Chondrocyte (in vitro differentiated cells): Measurements from ENCODE around the gene MMP2. TPM values are rescaled to one million over a fixed set of nuclear protein-coding genes. Genes with fewer than 3 reads are reported as not detected.

ENCODE experiments used
- DNase-seq: peaks from one replicate; pipeline ENCODE4 v3.0.0; 2021; ENCODE audit warnings: mixed read lengths, low spot score
- H3K27ac Mint-ChIP-seq: one replicate; pipeline ENCODE4 v1.8.0; 2021; ENCODE audit warnings: mild to moderate bottlenecking, moderate library complexity, mixed read lengths; ENCODE audit not compliant: unreplicated experiment
- H3K27me3 Mint-ChIP-seq: 2 replicates; pipeline ENCODE4 v1.8.0; 2021; ENCODE audit warnings: low read depth, mixed read lengths
- H3K36me3 Mint-ChIP-seq: 2 replicates; pipeline ENCODE4 v1.8.0; 2021; ENCODE audit warnings: low read depth, mixed read lengths
- H3K4me1 Mint-ChIP-seq: 2 replicates; pipeline ENCODE4 v1.8.0; 2021; ENCODE audit warnings: low read depth, mild to moderate bottlenecking, mixed read lengths
- H3K4me3 Mint-ChIP-seq: one replicate; pipeline ENCODE4 v1.8.0; 2021; ENCODE audit warnings: mild to moderate bottlenecking, moderate library complexity, mixed read lengths; ENCODE audit not compliant: unreplicated experiment
- H3K9me3 Mint-ChIP-seq: 2 replicates; pipeline ENCODE4 v1.8.0; 2021; ENCODE audit warnings: low read depth, mixed read lengths
- CTCF ChIP-seq: fragments of 200-600 bp; sonication (generic); IDR thresholded peaks from 2 replicates; pipeline ENCODE4 v1.5.0; 2021; ENCODE audit warnings: antibody characterized with exemption, mild to moderate bottlenecking, moderate library complexity
- total RNA-seq: library from RNA; stranded (reverse); gene quantifications from 3 replicates; pipeline ENCODE4 v1.2.1, GENCODE V29; 2021

Gene MMP2
- total RNA-seq, 1 donor from 2014 or later, result 227 TPM

GRCh38 chr16:55444754-55445485, 34.1 kb upstream of the MMP2 start:
- no peaks in the 10 kb centered on the region for H3K9me3 Mint-ChIP-seq
- H3K4me3 Mint-ChIP-seq, result no peak overlapping the region
- H3K27me3 Mint-ChIP-seq, result peaks cover 18% of the 10 kb centered on the region
- no peak for DNase-seq
- no peaks in the 10 kb centered on the region for H3K36me3 Mint-ChIP-seq
- H3K27ac Mint-ChIP-seq, result no peak overlapping the region
- no peak for TF ChIP-seq CTCF
- no peaks in the 10 kb centered on the region for H3K4me1 Mint-ChIP-seq

DNA sequence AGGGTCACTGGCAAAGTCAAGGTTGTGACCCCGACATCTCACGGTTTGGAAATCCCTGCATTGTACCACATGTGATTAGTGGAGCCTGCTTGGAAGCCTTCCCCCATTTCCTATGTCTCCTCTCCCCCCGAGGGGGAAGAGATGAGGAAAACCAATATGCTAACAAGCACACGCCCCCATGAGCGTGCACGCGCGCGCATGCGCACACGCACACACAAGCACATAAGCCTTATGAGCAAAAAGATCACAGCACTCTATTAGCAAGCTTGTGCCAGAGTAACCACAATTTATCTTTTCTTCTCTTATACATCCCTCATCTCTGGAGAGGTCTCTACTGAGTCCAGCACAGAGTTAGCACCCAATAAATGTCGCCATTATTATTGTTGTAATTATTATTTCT, 31.8 kb upstream of the MMP2 start:
- Mint-ChIP-seq H3K4me1 (no peaks in the 10 kb centered on the region), H3K36me3 (no peaks in the 10 kb centered on the region), H3K4me3 (no peak overlapping the region), H3K9me3 (peaks cover 3% of the 10 kb centered on the region), H3K27me3 (peaks cover 7% of the 10 kb centered on the region), H3K27ac (no peak overlapping the region)
- no peak for DNase-seq
- no peak for TF ChIP-seq CTCF

GRCh38 chr16:55452996-55453395, 26.0 kb upstream of the MMP2 start:
- Mint-ChIP-seq H3K9me3 (peaks cover 7% of the 10 kb centered on the region), H3K36me3 (peaks cover 1% of the 10 kb centered on the region), H3K27ac (no peak overlapping the region), H3K4me3 (no peak overlapping the region), H3K27me3 (peaks cover 8% of the 10 kb centered on the region), H3K4me1 (no peaks in the 10 kb centered on the region)
- no peak for DNase-seq
- no peak for TF ChIP-seq CTCF

GRCh38 chr16:55453909-55454308, 25.1 kb upstream of the MMP2 start:
- Mint-ChIP-seq H3K9me3 (peaks cover 7% of the 10 kb centered on the region), H3K36me3 (peaks cover 1% of the 10 kb centered on the region), H3K4me1 (no peaks in the 10 kb centered on the region), H3K27me3 (peaks cover 8% of the 10 kb centered on the region), H3K4me3 (no peak overlapping the region), H3K27ac (no peak overlapping the region)
- no peak for DNase-seq
- TF ChIP-seq CTCF, result no peak

- no peak for DNase-seq
- Mint-ChIP-seq H3K27me3 (peaks cover 8% of the 10 kb centered on the region), H3K9me3 (peaks cover 7% of the 10 kb centered on the region), H3K4me3 (no peak overlapping the region), H3K36me3 (peaks cover 1% of the 10 kb centered on the region), H3K27ac (no peak overlapping the region), H3K4me1 (no peaks in the 10 kb centered on the region)
- TF ChIP-seq CTCF, result no peak
These were observed 24.1 kb upstream of the MMP2 start for GRCh38 chr16:55454861-55455260.
